GM19463 (cell line): ENCODE data around the gene DYNC1H1.
A peak's percentile ranks its signal among the peaks of the same experiment; 100 is the strongest.

Source experiments
- ATAC-seq: cut with Tn5 transposase; IDR thresholded peaks from one replicate; pipeline ENCODE4 v1.9.1; 2021; ENCODE audit warnings: mild to moderate bottlenecking, moderate library complexity; ENCODE audit not compliant: unreplicated experiment

DYNC1H1 gene

GRCh38 chr14:101964297-101965180 lies at the start of gene DYNC1H1:
Gene DYNC1H1, plus strand, starts transcription at chr14:101964573. Its CDS starts 119 bp downstream, at chr14:101964692.
- ATAC-seq: peak; percentile 82

DNA sequence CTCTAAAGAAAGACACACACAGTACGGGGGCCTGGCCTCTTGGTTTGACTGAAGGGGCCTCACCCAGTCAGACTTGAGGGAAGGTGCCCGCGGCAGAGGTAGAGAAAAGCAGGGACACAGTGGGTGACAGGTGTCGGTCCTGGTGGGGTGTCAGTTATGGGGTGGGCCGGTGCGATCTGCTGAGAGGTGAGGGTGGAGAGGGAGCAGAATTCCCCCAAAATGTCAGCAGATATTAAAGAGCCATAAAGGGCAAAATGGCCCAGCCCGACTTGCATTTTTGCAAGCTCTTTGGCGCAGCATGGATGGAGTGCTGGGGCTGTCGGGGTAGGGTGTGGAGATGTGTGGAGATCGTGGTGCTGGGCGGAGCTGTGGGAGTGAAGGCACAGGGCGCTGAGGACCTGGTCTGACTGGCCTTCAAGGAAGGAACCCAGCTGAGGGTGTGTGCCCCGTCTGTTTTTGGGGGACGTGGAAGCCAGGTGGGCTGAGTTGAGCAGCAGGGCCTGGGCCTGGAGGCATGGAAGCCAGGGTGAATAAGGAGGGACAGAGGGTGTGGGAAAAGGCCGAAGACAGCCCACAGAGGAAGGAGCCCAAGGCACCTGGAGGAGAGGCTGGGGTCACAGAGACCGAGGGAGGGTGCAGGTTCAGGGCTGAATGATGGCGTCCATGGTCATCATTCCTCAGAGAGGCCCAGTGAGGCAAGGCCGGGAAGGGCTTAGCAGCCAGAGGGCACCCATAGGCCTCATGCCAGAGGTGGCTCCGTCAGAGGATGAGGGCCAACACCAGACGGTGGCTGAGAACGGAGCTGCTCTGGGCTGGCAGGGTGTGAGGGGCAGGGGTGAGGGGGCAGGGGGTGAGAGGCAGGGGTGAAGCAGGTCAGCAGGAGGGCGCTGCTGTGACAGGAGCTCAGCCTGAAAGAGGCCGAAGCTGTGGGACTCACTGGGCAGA lies 48.2 kb upstream of the DYNC1H1 start:
- ATAC-seq: no peak

GRCh38 chr14:101916816-101917412 lies 47.5 kb upstream of the DYNC1H1 start:
- ATAC-seq: no peak

DNA sequence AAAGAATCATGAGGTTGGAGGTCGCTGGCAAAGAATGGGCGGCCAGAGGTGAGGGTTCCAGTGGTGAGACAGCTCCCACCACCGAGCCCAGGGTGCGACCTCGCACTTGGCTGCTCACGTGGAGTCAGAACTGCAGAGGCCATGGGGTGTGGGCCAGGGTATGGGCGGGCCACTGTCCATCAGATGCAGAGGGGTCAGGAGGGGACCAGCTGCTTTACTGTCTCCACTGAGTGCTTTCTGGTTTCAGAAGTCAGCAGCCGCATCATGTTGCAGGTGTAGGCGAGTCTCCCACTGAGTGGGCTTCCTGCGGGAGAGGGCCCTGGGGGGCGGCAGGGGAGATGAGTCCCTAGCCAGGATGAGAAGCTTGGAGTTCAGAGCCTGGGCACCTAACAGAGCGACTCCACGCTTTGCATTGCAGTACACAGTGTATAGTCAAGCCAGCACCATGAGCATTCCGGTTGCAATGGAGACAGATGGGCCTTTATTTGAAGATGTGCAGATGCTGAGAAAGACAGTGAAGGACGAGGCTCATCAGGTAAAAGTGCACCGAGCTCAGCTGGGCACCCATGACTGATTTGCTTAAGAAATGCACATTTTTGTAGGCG lies 46.9 kb upstream of the DYNC1H1 start:
- ATAC-seq: no peak

DNA sequence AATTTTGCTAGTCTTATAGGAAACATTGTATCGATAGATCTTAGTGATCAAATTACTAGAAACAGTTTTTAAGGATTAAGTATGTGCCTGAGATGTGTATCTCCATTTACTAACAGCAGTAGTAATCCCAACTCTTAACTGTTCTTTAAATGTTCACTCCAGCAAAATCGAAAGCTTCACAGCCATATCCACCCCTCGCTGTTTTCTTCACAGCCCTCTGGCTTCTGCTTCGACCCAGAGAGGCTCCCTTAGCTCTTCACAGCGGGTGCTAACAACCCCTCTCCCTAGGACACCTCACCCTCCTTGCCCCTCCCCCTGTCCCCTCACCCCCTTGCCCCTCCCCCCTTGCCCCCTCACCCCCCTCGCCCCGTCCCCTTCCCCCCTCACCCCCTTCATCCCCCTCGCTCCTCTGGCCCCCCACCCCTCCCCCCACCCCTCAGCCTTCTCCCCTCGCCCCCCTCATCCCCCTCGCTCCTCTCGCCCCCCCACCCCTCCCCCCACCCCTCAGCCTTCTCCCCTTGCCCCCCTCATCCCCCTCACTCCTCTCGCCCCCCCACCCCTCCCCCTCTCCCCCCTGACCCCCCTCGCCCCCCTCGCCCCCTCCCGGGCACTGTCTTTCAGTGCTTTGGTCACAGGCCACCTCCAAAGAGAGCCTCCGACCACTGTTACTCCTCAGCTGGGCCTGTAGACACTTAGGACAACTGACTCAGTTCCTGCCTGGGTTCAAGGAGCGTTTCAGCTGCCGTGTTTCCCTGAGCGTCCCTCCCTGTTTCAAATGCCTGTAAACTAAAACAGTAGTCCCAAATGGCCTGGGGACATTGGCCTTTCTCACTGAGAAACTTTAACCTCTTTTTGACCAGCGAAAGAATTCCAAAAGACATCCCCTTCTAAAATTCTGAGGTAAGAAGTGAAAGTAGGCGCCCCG lies 46.0 kb upstream of the DYNC1H1 start:
- ATAC-seq: no peak

GRCh38 chr14:101920271-101920670 lies 44.1 kb upstream of the DYNC1H1 start:
- ATAC-seq: no peak

DNA sequence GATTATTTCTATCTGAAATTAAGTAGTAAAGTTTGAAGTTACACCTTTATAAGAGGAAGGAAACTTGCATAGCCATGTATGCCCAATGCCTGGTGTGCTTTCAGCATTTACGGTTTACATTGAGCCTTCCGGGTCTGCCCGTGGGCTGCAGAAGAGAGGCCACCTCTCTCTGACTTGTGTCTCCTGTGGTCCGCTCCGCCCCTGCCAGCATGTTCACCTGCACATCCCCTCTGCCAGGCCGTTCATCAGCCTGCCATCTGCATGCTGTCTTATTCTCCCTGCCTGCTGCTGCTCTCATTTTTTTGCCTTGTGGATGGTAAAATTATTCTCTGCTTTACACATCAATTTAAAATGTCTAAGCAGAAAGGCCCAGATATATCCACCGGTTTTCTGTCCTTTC lies 41.5 kb upstream of the DYNC1H1 start:
- no peak for ATAC-seq

GRCh38 chr14:101925152-101925551 lies 39.2 kb upstream of the DYNC1H1 start:
- no peak for ATAC-seq

GRCh38 chr14:101926085-101926484 lies 38.3 kb upstream of the DYNC1H1 start:
- ATAC-seq: no peak

DNA sequence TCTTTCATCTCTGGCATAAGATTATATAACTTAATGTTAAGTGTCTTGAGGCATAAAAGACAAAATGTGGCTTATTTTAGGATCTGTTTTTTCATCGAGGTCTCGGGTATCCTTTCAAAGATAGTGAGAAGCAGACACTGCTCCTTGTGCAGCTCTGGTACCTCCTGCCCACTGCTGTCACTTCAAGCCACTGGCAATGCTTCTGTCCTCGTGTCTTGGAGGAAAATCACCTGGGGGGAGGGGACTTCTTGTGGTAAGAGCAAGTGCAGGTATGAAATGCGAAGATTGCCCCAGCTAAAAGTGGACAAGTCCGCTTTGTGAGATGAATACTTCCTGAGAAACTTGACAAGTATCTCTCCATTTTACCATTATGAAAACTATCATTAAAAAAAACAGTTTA lies 37.8 kb upstream of the DYNC1H1 start:
- no peak for ATAC-seq

DNA sequence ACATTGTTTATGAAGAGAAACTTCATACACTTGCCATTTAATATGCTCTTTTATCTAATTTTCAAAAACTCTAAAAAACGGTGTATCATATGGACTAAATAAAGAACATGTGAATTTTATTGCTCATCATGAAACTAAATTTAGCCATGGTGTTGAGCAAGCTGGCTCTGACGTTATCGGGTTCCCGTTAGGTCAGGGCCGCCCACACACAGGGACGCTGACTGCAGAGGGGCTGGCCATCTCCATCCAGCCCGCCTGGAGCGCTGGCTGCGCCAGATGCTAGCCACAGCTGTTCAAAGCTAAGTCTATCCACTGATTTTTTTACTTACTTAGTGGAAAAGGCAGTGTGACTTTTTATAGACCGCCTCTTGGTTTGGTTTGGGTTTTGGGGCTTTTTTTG lies 36.5 kb upstream of the DYNC1H1 start:
- ATAC-seq: no peak

- no peak for ATAC-seq
Observed at GRCh38 chr14:101928415-101928841, 35.9 kb upstream of the DYNC1H1 start.

- ATAC-seq: no peak
Observed at GRCh38 chr14:101929096-101929495, 35.3 kb upstream of the DYNC1H1 start.

DNA sequence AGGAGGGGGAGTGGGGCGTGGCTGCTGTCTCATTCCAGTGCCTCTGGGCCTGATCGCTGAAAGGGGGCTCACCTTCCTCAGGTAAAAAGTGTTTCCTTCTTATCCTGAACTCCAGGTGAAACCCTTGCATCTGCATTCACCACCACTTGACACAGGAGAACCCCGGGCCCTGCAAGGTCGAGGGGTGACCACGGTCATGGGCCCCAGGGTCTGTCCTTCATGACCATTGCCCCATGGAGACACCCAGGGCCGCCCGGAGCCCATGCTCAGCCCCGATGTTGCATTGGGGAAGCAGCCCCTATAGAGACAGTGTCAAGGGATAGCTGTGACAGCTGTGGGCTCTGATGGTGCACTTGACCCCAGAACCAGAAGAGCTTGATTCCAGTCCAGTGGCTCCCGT lies 34.4 kb upstream of the DYNC1H1 start:
- ATAC-seq: no peak

DNA sequence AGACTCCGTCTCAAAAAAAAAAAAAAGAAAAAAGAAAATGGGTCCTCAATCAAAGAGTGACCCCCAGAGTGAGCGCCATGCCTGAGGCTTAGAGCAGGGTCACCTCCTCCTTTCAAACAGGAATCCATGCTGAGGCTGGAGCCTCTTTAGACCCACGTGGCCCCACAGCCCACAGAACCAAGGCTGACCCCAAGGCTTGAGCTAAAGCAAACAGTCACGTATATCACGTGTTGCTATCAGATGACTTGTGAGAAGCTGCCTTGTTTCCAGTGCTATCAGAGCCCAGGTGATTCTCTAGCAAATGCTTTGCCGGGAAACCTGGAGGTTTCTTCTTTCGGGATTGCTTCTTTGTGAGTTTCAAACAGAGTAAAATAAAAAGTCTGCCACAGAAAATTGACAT lies 31.7 kb upstream of the DYNC1H1 start:
- no peak for ATAC-seq

- ATAC-seq: no peak
Observed at GRCh38 chr14:101933209-101933608, 31.2 kb upstream of the DYNC1H1 start.

- ATAC-seq: no peak
Observed at GRCh38 chr14:101934601-101935150, 29.7 kb upstream of the DYNC1H1 start.

- no peak for ATAC-seq
Observed at GRCh38 chr14:101937926-101938767, 26.2 kb upstream of the DYNC1H1 start.
